DMS 273 (cell line): ENCODE data around the gene SNRNP25.

Experiments used
- DNase-seq: peaks from one replicate; lab custom pipeline; 2025; ENCODE audit not compliant: unreplicated experiment; lab: John Stamatoyannopoulos, UW

Gene SNRNP25

GRCh38 chr16:101586-101985 is 48.0 kb downstream of the SNRNP25 start:
- DNase-seq, result no peak

GRCh38 chr16:102060-102855 is 48.6 kb downstream of the SNRNP25 start:
- no peak for DNase-seq

GRCh38 chr16:104355-104754 is 50.7 kb downstream of the SNRNP25 start:
- DNase-seq, result no peak

- no peak for DNase-seq
Observed at GRCh38 chr16:104928-105327, 51.3 kb downstream of the SNRNP25 start.

- DNase-seq, result no peak
Observed at GRCh38 chr16:105521-105920, 51.9 kb downstream of the SNRNP25 start.

GRCh38 chr16:106623-107324 is 53.1 kb downstream of the SNRNP25 start:
- peak; percentile 89 for DNase-seq
